ENCODE data around the gene OVOL2. TPM values are rescaled to one million over a fixed set of nuclear protein-coding genes. Genes with fewer than 3 reads are reported as not detected.
"Not testable (repeated sequence)": the region's sequence is repeated elsewhere in the genome, so short reads cannot be mapped to it uniquely, and the experiment has no call there.

Gene OVOL2
- total RNA-seq, 1 donor from 2014 or later: 1.0 TPM

GRCh38 chr20:18057994-18058349 is 256 bp upstream of the OVOL2 start:
- DNase-seq: no peak

GRCh38 chr20:18056174-18057100 is 1.3 kb downstream of the OVOL2 start:
- DNase-seq: peak; percentile 20

GRCh38 chr20:18055261-18055660 is 2.5 kb downstream of the OVOL2 start:
- no peak for DNase-seq

DNA sequence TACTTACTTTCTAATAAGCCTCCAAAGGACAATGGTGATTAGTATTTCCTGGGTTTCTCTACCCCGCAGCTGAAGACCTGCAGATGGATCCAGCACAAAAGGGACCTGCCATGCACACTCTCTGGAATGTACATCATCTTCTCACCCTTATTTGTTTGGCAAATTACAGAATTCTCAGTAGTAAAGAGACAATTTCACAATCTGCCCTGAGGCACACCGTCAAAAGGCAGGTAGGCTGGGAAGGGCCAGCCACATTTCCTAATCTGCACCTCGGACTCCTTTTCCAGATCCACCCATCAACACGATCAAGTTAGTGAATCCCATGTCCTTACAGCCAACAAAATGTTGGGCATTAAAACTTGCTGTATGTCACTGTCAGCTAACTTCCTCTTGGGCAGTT is 4.9 kb downstream of the OVOL2 start:
- no peak for DNase-seq

GRCh38 chr20:18050628-18051027 is 7.1 kb downstream of the OVOL2 start:
- no peak for DNase-seq

DNA sequence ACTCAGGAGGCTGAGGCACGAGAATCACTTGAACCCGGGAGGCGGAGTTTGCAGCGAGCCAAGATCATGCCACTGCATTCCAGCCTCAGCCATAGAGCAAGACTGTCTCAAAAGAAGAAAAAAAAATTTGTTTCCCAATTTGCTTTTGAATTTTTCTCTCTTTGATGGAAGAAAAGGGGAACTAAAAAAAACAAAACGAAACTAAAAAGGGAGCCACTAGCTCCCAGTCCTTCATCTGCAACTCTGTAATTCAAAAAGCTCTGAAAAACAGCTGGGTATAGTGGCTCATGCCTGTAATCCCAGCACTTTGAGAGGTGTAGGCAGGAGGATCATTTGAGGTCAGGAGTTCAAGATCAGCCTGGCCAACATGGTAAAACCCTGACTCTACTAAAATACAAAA is 9.5 kb downstream of the OVOL2 start:
- no peak for DNase-seq

DNA sequence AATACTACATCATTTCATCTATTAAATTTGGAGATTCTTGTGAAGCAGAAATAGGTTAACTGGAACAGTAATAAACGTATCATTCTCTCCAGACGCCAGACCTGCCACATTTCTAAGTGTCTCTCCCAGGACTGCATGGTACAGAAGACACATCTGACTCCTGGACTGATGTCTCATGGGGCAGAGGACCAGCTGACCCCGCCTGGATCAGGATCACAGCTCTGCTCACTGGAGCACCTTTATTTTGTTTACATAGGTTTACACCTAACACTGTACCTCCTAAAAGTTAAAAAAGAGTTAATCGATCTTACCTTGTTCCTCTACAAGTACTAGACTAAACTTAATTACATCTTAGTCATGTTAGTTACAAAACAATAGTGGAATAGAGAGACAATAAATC is 11.2 kb downstream of the OVOL2 start:
- no peak for DNase-seq

- no peak for DNase-seq
These were observed 15.5 kb downstream of the OVOL2 start for GRCh38 chr20:18042229-18042628.

- DNase-seq: no peak
These were observed 16.3 kb downstream of the OVOL2 start for GRCh38 chr20:18041462-18041861.

DNA sequence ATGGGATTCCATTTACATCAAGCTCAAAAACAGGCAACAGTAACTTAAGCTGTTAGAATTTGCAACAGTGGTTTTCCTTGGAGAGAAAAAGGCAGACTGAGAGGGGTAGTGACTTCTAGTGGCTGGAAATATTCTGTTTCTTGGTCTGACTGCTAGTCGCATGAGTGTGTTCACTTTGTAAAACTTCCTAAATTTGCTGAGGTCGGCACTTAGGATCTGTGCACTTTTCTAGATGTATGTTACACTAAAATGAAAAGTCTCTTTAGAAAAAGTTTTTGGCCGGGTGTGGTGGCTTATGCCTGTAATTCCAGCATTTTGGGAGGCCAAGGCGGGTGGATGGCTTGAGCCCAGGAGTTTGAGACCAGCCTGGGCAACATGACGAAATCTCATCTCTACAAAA is 18.7 kb downstream of the OVOL2 start:
- DNase-seq: no peak

- no peak for DNase-seq
These were observed 23.7 kb downstream of the OVOL2 start for GRCh38 chr20:18034039-18034438.

- no peak for DNase-seq
These were observed 24.5 kb downstream of the OVOL2 start for GRCh38 chr20:18032977-18033892.

DNA sequence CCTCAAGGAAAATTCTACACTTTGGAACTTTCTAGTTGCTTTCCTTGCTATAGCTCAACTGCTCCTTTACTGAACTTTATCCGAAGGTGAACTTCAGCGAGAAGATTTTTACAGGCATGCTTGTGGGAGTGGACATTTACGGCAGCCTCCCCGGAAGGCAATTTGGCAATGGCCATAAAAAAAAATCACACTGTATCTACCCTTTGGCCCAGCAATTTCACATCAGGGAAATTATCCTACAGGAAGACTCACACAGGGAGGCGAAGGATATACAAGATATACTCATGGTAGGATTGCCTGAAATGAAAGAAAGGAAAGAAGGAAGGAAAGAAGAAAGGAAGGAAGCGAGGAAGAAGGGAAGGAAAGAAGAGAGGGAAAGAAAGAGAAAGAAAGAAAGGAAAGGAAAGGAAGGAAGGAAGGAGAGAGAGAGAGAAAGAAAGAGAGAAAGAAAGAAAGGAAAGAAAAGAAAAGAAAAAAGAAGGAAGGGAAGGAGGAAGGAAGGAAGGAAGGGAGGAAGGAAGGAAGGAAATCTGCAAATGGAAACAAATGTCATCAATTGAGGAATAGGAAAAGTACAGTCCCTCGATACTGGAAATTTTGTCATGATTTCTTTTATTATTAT is 25.7 kb downstream of the OVOL2 start:
- no peak for DNase-seq

DNA sequence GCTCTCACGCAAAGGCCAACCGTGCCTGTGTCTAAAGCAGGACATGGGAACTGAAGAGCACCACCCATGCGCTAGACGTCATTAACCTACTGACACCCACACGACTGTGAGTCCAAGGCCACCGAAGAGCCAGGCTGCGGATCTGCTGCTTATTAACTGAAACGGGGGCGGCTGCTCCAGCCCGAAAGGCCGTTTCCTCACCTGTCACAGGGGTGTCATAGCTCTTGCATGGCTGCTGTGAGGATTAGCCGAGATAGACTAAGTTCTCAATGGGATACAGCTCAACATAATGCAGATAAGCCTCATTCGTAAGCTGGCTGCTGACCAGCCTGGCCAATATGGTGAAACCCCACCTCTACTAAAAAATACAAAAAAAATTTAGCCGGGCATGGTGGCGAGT is 26.7 kb downstream of the OVOL2 start:
- DNase-seq: no peak

- no peak for DNase-seq
These were observed 27.7 kb downstream of the OVOL2 start for GRCh38 chr20:18030020-18030419.

DNA sequence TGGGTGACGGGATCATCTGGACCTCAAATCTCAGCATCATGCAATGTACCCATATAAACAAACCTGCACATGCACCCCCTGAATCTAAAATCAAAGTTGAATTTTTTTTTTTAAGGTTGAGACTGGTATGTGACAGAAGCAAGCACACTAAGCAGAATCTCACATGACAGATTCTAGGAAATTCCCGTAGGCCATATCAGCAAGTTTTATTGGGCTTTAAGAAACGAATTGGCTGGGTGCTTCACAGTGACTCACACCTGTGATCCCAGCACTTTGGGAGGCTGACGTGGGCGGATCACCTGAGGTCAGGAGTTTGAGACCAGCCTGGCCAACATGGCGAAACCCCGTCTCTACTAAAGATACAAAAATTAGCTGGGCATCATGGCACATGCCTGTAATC is 30.7 kb downstream of the OVOL2 start:
- not testable (repeated sequence) for DNase-seq

DNA sequence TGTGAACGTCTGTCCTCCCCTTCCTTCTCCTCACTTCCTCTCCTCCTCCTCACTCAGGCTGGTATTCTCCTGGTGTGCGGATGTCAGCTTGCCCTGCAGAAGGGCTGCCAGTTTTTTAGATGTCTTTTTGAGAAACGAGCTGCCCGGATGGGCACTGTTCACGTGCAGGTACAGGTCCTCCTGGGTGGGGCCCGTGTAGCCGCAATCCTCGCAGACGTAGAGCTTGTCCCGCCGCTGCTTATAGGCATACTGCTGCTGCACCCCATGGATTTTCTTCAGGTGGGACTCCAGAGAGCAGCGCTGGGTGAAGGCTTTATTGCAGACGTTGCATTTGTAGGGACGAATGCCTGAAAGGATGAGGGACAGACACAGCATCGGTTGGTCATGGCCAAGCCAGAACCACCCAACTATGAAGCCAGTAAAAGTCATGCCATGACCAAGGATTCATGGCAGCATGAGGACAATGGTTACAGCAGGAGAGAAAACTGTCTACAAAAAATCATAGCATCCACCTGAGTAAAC is 33.0 kb downstream of the OVOL2 start:
- no peak for DNase-seq

GRCh38 chr20:18020931-18021330 is 36.8 kb downstream of the OVOL2 start:
- DNase-seq: no peak

GRCh38 chr20:18019068-18019467 is 38.6 kb downstream of the OVOL2 start:
- DNase-seq: no peak

DNA sequence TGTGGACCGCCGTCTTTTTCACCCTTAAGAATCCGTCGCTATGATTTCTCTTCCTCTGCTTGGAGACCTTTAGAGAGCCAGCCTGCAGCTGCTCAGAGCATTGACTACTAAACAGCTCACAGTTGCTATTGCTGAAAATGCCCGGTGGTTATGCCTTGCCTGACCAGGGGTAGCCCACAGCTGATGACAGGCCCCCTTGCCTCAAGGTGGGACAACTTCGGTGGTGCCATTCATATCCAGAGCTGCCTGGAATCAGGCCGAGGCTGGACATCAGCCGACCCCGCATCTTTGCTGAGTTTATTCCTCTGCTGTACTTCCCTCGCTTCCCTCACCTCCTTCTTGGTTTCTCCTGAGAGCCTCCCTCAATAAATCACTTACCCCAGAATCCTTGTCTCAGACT is 39.6 kb downstream of the OVOL2 start:
- DNase-seq: no peak

- DNase-seq: no peak
These were observed 40.9 kb downstream of the OVOL2 start for GRCh38 chr20:18016772-18017171.

GRCh38 chr20:18014411-18014810 is 43.3 kb downstream of the OVOL2 start:
- DNase-seq: no peak

DNA sequence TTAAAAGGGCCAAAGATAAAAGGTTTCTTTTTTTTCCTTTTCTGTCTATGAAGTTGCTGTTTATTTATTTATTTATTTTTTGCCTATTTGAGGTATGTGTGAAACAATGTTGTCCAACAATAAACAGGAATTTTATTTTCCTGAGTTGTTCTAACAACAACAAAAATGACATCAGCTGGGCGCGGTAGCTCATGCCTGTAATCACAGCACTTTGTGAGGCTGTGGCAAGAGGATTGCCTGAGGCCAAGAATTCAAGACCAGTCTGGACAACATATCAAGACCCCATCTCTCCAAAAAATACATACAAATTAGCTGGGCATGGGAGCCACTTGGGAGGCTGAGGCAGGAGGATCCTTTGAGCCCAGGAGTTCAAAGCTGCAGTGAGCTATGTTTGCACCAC is 44.8 kb downstream of the OVOL2 start:
- no peak for DNase-seq

All from tongue (tissue), 2 donors.